ENCODE results near the gene BBLN. TPM values are rescaled to one million over a fixed set of nuclear protein-coding genes. Genes with fewer than 3 reads are reported as not detected.
"Not testable (repeated sequence)": the region's sequence is repeated elsewhere in the genome, so short reads cannot be mapped to it uniquely, and the experiment has no call there.

BBLN gene, protein sequence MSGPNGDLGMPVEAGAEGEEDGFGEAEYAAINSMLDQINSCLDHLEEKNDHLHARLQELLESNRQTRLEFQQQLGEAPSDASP
- total RNA-seq (2014; rRNA removed; shearing (Covaris generic)): 146 and 238 TPM in 2 replicates

DNA sequence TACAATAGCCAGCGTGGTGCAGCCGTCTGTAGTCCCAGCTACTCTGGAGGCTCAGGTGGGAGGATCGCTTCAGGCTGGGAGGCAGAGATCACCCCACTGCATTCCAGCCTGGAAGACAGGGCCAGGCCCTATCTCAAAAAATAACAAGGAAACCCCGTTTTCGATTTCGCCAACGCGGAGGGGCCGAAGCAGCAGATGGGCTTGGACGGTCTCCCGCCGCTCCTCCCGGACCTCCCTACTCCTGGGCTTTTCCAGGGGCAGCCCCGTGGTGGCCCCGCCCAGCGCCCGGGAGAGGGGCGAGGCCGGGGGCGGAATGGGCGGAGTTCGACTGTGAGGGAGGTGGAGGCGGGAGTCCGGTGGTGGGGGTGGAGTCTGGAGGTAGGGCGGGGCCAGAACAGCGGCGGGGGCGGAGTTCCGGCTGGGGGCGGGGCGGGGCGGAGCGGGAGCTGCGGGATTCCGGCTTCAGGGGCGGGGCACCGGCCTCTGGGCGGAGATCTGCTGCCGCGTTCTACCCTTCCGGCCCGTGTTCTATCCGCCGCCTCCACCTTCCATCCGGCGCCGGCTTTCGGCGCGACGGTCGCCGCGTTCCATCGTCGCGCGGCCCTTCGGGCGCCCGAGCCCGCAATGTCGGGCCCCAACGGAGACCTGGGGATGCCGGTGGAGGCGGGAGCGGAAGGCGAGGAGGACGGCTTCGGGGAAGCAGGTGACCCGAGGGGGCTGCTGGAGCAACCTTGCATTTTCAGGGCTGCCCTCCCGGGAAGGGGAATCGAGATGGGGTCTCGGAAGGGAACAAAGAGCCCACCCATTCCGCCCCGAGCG lies at the start of gene BBLN:
TSS of gene BBLN (plus strand) at position 482 of the 819 bp plus-strand sequence. CDS start at position 625, 143 bp downstream.
- DNase-seq (ENCODE audit: low spot score): peak; percentile 85

DNA sequence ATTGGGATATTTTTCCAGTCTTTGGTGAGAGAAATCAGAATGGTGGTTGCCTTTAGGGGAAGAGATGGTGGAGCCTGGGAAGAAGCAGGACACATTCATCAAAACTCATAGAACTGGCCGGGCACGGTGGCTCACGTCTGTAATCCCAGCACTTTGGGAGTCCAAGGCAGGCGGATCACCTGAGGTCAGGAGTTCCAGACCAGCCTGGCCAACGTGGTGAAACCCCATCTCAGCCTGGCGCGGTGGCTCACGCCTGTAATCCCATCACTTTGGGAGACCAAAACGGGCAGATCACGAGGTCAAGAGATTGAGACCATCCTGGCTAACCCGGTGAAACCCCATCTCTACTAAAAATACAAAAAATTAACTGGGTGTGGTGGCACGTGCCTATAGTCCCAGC lies 48.3 kb upstream of the BBLN start:
- not testable (repeated sequence) for DNase-seq (ENCODE audit: low spot score)

DNA sequence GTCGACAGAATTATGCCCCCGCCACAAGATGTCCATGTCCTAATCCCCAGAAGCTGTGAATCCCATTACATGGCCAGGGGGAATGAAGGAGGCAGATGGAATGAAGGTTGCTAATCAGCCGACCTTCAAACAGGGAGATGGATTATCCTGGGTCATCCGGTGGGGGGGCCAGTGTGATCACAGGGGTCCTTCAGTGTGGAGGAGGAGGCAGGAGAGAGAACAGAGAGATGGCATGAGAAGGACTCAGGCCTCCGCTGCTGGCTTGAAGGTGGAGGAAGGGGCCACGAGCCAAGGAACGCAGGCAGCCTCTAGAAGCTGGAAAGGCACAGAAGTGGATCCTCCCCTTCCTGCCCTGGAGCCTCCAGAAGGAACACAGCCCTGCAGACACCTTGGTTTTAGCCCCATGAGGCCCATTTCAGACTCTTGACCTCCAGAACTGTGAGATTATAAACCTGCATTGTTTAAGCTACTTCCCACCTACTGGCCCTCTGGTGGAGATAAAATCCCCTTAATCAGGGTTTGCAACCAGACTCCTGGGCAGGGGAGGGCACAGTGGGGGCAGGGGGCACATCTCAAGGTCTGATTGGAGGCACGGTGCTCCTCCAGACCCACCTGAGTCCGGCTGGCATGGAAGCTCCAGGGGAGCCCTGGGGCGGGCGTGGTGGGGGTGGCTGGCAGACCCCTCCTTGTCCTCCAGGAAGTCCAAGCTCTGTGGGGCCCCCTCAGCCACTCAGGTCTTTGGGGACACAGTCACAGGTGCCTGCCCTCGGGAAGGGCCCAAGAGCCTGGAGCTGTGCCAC lies 46.3 kb upstream of the BBLN start:
- no peak for DNase-seq (ENCODE audit: low spot score)

DNA sequence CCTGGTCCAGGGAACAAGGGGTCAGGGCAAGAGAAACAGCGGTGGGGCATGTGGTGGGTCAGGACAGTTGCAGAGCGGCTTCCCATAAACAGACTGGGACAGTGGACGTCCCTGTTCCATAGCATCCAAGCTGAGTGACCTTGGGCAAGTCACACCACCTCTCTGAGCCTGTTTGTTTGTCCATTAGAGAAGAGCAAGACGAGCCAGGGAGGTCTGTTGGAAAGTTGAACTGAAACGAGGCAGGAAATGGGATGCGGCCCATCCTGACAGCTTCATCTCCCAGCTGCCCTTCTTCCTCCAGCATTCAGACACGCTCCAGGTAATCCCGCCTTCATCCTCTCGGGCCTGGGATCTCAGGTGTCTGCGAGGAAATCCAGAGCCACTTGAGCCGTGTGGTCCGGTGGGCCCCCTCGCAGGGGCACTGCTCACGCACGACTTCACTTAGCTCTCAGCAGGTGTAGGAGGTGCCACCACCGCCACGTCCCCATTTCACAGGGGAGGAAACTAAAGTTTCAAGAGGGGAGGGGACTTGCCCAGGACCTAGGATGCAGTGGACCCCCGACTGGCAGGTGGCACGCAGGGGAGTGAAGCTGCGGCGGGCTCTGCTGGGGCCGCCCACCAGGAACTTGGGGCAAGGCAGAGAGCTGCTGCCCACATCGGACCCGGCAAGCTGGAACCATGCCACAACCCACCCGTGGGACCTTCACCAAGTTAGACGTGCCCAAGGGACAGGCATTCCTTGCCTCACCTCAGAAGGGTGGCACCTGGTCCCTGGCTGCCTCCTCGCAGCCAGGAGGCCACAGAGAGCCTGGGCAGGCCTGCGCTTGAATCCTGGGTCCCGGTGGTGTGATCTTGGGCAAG lies 45.5 kb upstream of the BBLN start:
- DNase-seq (ENCODE audit: low spot score): no peak

DNA sequence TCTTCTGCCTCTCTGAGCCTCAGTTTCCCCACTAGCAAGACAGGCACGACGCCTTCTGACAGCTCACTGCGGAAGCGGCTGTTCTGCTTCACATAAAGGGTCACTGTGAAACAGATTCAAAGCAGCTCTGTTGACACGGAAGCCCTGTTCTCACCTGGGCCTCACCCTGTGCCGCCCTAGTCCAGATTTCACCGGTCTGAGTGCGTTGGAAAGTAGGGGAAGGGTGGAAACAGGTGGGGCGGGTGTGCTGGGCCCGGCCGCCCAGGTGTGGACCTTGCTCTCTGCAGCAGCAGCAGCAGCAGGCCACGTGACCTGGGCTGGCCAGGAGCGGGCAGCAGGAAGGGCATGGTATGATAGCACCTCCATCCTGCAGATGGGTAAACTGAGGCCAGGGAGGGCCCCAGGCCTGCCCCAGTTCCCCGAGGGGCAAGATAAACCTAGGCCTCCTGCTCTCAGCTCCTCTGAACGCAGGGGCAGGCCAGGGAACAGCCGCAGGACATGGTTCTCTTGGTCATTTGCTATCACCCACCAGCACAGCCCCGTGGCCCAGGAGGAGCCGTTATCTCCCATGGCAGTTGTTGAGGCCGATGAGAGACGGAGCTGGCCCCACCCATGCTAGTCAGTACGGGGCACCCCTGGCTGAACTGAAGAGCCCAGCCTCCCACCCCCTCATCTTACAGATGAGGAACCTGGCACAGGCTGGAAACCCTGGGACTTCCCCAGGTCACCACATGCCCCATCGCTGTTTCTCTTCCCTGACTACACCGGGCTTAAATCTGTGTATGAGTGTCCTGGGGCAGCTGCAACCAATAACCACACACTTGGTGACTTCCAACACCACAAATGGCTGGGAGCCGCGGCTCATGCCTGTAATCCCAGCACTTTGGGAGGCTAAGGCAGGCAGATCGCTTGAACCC lies 44.6 kb upstream of the BBLN start:
- no peak for DNase-seq (ENCODE audit: low spot score)

DNA sequence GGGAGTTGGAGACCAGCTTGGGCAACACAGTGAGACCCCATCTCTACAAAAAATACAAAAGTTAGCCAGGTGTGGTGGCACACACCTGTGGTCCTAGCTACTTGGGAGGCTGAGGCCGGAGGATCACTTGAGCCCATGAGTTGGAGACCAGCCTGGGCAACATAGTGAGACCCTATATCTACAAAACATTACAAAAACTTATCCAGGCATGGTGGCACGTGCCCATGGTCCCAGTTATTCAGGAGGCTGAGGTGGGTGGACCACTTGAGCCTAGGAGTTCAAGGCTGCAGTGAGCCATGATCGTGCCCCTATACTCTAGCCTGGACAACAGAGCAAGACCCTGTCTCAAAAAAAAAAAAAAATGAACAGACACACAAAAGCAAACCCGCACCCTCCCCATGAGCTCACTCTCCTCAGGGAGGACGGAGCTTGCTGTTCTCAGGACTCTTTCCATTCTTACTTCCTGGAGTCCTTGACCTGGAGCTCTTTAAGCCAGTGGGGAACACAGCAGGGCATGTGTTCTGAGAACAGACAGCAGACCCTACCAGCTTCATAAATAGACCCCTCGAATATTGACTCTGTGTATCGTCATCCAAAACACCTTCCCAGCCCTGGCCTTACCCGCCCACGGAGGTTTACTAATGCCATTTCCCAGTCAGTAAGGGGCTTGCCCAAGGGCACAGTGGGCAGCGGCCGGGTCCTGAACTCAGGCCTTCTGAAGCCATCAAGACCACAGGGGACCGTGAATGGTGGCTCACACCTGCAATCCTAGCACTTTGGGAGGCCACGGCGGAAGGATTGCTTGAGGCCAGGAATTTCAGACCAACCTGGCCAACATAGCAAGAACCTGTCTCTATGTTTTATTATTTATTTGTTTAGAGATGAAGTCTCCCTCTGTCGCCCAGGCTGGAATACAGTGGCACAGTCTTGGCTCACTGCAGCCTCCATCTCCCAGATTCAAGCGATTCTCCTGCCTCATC lies 43.7 kb upstream of the BBLN start:
- no peak for DNase-seq (ENCODE audit: low spot score)

DNA sequence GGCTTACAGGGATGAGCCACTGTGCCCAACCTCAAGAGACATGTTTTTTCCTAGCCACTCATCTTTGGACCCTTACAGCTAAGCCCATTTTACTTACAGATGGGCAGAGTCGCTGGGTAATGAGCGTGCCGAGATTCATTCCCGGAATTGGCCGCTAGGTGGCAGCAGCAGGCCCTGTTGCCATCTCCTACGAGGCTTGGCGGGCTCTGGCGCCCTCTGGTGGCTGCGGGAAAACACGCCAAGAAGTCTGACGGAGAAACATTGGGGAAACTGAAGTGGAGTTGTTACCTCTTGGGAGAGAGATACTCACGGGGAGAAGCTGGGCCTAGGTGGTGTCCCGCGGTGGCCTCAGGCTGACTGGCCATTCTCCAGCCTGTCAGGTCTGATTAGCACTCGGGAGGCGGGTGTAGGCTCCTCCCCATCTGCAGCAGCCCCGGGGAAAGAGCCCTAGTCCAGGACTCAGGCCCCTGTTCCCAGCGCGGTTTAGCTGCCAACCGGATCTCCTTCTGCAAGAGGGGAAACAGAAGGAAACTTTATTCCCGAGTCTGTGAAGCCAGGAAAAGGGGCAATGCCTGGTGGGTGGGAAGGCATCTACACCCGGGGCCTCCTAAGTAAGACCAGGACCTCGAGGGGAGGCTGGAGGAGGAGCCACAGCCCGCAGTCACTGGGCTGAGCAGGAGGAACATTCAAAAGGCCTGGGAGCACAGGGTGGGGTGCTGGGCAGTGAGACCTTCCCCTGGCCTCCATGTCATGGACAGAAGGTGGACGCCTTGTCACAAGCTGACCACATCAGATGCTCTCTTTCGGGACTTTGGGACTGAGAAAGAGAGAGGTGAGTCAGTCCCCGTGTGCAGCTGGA lies 42.2 kb upstream of the BBLN start:
- DNase-seq (ENCODE audit: low spot score): peak; percentile 84

DNA sequence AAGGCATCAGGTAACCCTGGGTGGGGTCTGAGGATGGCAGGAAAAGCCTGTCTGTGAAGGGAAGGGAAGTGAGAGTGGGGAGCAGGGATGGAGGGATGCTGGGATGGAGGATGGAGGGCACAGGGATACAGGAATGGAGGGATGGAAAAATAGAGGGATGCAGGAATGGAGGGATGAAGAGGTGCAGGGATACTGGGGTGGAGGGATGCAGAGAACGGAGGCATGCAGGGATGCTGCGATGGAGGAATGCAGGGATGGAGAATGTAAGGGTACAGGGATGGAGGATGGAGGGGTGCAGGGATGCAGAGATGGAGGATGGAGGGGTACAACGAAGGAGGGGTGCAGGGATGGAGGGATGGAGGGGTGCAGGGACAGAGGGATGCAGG lies 41.6 kb upstream of the BBLN start:
- DNase-seq (ENCODE audit: low spot score): no peak

DNA sequence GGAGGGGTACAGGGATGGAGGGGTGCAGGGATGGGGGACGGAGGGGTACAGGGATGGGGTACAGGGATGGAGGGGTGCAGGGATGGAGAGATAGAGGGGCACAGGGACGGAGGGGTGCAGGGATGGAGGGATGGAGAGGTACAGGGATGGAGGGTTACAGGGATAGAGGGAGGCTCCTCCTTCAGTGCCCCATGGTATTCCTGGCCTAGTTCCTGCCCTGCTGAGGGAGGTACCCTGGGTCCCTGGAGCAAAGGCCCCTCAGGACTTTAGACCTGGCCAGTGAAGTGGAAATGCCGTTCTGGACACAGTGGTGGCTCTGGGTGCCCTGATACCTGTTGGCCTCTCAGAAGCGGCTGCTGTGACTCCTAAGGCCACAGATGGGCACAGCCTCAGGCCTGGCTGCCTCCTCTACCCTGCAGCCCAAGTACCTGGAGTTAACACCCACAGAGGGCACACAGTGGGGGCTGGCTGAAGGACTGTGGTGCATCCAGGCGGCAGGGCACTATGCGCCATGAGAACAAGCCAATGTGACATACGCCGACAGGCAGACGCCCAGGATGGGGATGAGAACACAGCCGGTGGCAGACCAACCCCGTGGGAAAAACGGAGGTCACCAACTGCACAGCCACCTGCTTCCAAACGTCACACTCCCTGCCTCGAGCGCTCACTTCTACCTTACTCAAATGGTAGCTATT lies 40.9 kb upstream of the BBLN start:
- DNase-seq (ENCODE audit: low spot score): no peak

DNA sequence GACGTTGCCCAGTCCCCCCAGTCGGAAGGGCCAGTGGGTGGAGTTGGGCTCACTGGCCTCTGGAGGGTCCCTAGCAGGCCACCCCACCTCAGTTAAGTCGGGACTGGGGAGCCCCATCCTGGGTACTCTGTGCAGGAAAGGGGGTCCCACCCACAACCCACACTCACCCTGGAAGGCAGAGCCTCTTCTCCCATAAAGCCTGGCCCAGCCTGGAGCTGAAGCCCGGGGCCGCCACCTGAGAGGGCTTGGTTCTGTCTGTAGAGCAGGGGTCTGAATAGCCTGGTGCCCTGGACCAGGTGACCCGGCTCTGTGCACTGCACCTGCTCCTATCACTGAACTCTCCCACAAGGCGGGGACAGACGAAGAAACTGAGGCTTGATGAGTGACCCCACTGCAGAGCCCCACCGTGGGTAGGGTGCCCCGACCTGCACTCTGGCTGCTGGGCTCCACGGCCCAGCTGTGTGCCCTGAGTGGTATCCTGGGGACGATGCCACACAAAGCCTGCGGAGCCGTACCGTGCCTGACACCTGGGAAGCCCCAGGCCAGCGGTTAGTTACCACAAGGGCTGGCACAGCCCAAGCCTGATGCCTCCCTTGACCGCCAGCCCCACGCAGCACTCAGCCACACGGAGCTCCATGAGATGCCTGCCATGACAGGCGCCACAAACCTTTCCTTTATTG lies 39.9 kb upstream of the BBLN start:
- DNase-seq (ENCODE audit: low spot score): no peak

DNA sequence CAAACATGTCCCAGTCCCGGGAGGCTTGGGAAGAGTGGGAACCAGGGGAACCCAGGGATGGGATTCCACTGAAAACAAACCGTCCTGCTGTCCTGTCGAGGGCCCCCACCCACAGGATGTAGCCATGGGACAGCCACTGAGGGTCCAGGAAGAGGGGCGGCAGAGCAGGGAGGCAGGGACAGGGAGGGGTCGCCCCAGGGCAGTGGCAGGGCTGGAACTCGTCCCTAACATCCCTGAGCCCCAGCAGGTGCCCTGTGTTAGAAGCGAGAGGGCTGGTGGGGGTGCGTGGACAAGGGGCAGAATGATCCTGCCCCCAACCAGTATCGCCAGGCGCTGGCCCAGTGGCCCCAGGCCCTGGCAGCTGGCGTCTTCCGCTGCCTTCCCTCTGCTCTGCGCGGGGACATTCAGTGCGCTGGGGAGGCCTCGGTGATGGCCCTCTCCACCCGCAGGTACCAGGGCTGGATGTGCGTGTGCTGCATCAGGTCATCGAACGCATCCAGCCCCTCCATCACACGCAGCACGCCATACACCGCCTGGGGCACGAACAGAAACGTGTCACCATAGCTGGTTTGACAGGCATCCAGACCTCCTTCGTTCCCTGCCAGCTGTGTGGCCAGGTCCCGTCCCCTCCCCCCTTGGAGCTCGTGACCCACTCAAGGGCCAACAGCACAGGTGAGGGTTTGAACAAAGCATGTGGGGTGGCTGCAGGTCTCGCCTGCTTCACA lies 39.2 kb upstream of the BBLN start:
- DNase-seq (ENCODE audit: low spot score): no peak

DNA sequence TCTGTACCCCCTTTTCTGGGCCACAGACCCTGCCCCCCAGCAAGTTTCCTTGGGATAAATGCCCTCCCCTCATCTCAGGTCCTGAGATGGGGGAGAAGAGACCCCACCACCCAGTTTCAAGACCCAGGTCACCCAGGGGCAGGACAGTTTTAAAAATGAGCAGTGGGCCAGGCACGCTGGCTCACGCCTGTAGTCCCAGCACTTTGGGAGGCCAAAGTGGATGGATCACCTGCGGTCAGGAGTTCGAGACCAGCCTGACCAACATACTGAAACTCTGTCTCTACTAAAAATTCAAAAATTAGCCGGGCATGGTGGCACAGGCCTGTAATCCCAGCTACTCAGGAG lies 38.6 kb upstream of the BBLN start:
- DNase-seq (ENCODE audit: low spot score): no peak

DNA sequence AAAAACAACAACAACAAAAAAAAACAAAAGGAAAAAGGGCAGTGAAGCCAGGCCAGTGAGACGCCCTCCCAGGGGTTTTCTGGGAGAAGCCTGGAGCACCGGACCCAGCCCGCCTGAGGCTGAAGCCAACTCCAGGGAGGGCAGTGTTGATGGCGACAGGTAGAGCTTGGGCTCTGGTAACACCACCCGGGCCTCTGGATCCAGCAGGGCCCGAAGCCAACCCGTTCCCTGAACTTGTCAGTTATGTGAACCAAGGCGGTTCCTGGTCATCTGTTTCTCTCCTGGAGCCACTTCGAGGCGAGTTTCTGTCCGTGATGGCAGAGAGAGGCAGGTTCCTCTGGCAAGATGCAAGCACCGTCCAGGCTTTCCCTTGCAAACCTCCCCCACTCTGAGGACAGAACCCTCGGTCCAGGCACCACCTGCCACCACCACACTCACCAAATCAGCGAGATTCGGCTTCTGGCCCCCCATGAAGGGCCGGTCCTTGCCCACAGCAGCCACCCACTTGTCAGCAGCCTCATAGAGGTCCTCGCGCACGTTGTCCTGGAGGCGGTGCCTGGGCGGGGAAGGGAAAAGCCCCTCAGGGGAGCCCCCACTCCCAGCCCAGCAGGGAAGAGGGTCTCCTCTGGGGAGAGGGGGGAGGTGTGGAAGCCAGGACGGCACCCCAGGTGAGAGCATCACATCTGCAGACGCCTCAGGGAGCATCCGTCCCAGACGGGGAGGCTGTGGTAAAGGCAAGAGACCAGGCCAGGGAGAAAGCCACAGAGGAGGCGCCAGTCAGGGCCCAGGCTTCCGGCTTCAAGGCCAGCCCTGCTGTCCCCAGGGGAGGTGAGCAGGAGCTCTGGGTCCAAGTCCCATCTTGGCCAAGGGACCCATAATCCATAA lies 37.9 kb upstream of the BBLN start:
- no peak for DNase-seq (ENCODE audit: low spot score)

DNA sequence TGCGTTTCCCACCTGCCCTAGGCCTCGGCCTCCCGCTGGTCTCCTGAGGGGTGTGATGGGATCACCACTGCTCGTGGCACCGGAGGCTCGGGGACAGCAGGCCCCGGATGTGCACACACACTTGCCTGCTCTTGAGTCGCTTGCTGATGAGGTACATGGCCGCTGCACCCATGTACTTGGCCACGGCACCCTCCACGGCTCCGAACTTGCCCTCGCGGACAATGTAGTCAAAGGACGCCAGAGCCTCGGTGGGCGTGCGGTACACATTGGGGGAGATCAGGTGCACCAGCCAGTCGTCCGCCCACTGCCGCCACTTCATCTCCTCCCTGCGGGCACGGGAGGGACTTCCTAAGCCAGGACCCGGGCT lies 37.3 kb upstream of the BBLN start:
- no peak for DNase-seq (ENCODE audit: low spot score)

DNA sequence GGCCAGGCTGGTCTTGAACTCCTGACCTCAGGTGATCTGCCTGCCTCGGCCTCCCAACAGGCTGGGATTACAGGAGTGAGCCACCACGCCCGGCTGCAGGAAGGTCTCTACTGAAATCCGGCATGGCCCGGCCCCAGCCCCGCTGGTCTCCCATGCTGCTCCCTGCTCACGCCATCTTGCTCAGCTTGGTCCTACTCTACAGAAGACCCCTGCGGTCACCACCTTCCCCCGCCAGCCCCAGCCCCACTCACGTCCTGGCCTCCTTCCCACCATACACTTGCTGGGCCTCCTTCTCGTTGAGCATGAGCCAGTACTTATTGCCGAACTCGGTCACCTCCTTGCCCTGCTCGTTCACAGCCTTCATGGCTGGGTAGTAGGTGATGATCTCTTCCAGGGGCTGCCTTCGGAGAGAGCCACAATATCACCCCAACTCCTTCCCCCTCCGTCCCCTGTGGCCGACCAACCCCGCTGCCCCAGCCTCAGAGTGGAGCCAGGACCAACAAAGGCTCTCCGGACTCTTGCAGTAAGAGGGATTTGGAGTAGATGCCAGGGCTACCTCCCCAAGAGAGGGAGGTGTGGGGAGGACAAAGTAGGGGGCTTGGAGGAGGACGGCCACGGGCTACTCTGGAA lies 36.5 kb upstream of the BBLN start:
- no peak for DNase-seq (ENCODE audit: low spot score)
